Measurements from ENCODE around the gene LMO7.
A peak's percentile ranks its signal among the peaks of the same experiment; 100 is the strongest.

Gene LMO7

DNA sequence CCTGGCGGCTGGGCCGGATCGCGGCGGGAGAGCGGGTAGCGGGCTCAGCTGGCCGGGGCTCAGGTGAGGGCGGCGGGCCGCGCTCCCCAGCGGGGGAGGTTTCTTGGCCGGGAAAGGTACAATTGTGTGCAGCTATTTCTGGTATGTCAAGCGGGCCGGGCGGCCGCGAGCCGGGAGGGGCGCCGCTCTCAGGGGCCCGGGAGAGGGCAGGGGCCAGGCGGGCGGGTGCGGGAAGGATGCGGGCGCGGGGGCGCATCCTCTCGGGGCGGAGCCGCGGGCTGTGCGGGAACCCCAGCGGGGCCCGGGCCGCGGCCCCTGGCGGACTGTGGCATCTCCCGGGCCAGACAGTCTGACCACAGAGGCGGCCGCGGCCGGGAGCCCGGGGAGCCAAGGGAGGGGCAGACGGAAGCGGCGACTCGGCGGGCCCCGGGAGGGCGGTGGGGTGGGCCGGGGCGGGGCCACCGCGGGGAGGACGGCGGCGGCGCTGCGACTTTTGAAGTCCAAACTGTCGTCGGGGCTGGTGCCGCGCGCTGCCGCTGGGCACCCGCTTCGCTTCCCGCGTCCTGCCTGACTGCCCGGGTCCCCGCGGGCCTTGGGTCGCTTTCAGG is at the start of gene LMO7:
Gene LMO7, plus strand, starts transcription at position 503 of the 608 bp plus-strand sequence. CDS start 328 bp downstream, outside the sequence.
- no peak for FAIRE-seq

DNA sequence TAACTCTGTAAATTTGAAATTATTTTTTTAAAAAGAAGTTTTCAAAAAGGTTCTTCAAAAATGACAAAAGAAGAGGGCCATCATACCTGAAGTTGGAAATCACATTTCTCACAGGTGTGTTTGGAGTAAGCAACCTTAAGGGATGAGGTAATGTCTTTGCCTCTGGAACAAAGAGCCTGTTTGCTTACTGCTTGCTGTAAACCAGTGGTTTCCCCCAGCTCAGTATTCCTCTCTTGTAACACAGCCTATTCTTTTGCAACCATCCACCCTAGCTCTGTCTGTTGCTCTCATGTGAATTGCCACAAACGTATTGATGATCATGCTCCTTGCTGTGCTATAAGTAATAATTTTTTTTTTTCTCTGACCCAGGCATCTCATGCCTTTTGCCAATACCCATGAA is 48.5 kb upstream of the LMO7 start:
- FAIRE-seq: no peak

DNA sequence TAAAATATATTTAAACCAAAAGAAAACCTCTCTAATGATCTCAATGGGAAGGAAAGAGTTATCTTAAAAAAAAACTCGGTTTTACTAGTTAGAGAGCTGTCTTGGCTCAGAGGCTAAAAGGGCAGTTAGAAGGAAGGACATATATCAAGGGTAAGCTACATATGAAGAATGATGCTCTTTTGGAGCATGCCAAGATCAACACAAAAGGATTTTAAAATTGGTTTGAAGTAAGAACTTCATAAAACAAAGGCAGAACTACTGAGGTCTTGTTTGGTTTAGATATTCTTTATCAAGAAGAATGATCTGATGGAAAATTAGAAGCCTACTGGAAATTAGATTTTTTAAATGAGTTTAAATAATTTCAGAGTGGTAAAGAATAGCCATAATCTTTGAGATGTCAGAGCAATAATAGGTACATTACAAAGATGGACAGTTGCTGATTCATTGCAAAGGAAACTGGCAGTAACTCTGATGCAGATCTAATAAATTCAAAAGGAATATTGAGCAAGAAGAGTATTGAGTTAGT is 39.4 kb upstream of the LMO7 start:
- no peak for FAIRE-seq

DNA sequence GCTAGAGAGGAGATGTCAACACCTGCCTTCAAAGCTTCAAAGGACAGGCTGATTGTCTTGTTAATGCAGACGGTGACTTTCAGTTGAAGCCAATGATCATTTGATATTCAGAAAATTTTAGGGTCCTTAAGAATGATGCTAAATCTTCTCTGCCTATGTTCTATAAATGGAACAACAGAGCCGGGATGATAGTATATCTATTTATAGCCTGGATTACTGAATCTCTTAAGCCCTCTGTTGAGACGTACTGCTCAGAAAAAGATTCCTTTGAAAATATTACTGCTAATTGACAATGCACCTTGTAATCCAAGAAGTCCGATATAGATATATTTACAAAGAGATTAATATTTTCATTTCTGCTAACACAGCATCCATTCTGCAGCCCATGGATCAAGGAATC is 35.8 kb upstream of the LMO7 start:
- FAIRE-seq: no peak

DNA sequence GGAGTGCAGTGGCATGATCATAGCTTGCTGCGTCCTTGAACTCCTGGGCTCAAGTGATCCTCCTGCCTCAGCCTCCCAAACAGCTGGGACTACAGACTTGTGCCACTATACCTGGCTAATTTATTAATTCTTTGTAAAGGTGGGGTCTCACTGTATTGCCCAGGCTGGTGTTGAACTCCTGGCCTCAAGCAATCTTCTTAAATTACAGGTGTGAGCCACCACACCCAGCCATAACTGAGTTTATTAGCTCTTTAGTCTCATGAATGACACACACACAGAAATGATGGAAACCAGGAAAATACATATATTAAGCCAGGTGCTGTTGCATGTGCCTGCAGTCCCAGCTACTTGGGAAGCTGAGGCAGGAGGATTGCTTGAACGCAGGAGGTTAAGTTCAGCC is 33.1 kb upstream of the LMO7 start:
- no peak for FAIRE-seq

DNA sequence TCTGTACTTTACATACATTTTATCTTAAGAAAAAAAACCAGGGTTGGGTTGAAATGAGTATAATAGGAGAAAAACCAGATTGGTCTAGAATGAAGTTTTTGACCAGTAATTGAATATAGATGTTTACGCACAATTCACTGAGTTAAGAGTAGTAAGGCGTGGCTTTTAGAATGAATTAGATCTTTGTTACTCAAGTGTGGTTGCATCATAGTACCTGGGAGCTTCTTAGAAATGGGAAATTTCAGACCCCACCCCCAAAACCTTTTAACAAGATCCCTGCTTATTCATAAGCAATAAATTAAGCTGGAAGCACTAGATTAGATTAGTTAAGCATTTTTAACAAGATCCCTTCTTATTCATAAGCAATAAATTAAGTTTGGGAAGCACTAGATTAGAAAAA is 28.7 kb upstream of the LMO7 start:
- no peak for FAIRE-seq

DNA sequence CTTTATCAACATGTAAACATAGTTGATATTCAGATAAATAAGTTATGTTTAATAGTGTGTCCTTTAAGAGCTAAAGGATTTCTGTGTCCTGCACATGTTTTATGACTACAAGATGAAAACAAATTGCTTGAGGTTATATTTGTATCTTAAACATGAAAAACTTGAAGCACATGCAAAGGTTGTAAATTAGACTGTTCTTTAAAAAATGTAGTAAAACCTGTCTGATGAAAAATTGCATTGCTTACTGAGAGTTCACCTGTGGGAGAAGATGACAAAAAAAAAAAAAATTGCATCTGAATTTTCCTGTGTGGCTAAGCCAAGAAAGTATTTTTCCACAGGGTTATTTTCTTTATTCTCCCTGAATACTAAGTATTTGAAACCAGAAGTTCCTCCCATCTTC is 25.7 kb upstream of the LMO7 start:
- no peak for FAIRE-seq

DNA sequence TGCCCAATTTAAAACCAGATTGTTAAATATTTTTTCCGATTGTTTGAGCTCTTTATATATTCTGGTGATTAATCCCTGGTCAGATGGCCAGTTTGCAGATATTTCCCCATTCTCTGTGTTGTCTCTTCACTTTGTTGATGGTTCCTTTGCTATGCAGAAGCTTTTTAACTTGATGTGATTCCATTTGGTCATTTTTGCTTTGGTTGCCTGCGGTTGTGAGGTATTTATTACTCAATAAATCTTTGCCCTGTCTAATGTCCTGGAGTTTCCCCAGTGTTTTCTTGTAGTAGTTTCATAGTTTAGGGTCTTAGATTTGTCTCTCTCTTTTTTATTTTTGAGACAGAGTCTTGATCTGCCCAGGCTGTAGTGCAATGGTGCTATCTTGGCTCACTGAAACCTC is 23.8 kb upstream of the LMO7 start:
- FAIRE-seq: no peak

DNA sequence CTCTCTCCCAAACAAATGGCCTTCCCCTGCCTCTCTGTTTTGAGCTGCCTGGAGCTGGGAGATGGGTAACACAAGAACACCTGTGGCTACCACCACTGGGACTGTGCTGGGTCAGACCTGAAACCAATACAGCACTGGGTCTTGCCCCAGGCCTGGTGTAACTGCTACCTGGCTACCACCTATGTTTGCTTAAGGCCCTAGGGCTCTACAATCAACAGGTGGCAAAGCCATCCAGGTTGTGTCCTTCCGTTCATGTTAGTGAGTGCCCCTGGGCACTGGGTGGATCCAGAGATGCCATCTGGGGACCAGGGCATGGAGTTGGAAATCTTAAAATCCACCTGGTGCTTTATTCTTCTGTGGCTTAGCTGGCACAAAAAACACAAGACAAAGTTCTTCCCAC is 18.9 kb upstream of the LMO7 start:
- no peak for FAIRE-seq

DNA sequence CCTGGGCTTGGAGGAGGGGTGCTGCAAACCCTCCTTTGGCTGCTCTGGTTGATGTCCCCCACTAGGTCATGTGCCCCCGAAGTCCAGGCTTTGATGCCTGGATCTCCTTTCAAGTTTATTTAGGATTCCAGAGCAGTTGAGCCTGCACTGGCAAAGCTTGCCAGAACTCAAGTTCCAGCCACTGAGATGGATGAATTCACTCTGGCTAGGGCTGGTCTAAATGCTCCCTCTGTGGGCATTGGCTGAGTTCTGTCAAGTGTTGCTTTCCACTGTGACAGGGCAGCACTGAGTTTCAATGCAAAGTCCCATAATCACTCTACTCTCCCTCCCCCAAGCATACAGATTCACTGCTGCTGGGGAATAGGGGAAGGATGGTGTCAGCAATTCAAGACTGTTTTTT is 17.8 kb upstream of the LMO7 start:
- no peak for FAIRE-seq

DNA sequence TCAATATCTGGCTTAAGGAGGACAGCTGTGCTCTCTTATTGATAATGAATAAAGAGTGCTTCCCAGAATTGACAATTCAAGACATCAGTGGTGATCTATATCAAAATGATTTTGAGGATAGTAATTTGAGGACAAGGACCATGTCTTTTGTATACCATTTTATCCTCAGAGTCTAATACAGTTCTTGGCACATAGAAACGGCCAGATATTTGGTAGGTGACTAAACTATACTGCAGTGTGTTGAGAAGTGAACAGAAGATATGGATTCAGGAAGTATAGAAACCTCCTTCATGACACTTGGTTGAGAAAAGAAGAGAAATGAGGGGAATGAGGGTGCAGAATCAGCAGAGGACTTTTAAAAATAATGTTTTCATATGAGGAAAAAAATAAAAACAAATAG is 16.1 kb upstream of the LMO7 start:
- FAIRE-seq: no peak

DNA sequence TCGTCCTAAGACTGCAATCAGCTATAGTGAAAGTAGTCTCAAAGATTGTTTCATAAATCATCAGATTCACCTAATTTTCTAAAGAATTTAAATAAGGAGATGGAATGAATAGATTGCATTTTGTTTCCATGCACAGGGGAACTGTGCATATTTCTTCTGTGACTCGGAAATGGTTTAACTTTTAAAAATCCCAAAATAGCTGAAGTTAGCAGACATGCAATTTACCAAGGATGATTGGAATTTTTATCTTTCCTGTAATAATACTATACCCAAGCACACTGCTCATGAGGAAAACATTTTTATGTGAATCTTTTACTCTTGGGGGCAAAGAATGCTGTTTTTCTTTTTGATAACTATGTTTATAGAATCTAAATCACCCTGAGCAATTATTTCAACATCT is 15.0 kb upstream of the LMO7 start:
- peak; percentile 37 for FAIRE-seq

DNA sequence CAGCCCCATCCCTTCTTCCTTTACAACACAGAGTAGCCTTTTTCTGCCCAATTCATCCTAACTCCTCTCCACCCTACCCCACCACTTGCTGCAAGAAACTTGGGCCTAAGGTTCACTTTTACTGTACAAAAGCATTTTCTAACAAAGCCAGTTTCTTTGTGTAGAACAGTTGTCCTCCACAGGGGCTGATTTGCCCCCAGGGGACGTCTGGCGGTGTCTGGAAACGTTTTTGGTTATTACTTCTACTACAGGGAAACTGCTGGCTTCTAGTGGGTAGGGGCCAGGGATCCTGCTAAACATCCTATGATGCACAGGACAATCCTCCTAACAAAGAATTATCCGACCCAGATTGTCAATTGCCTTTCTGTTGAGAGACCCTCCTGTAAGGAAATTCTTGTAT is 7.3 kb upstream of the LMO7 start:
- no peak for FAIRE-seq

DNA sequence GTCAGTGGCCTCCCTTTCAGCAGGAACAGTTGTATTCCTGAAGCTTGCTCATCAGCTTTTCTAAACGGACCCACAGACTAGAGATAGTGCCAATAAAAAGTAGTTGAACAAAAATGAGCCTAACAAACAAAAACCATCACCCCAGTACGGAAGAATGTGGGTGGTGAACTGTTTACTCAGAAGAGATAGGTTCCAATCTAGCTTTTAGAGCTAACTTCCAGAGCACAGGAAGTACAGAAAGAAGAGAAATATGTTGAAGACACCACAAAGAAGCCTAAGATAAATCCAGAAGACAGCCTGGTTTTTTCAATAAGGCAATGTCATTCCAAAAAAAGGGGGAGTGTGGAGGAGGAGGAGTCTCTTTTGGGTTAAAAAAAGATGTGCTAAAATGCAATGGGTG is 2.8 kb upstream of the LMO7 start:
- FAIRE-seq: no peak

DNA sequence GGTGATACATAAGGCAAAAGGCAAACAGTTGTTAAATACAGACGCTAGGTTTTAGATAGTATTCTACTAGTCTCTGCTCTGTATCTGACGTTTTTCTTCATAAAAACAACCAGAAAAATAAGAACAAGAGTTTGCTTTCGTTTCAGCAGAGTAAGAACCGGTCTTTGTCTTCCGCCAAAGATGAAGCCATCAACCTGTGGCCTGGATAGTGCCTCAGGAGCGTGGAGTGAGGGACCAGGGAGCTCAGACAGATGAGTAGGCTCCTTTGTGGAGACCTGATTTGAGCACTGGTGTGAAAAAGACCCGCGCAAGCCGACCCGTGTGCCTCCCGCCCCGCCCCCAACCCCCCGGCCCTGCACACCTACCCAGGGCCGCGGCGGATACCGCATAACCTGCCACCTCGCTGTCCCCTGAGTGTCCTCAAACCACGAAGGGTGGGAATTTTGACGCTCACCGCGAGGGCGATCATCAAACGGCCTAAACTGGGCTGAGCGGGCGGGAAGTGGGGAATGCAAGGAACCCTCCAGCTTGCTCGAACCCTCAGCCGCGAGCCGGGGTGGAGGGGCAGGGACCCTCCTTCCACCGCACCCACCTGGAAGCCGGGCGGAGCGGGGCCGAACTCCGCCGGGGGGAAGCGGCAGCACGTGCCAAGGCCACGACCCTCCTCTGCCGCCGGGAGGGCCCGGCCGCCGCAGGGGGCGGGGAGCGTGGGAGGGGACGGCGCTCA is 866 bp upstream of the LMO7 start:
- no peak for FAIRE-seq

DNA sequence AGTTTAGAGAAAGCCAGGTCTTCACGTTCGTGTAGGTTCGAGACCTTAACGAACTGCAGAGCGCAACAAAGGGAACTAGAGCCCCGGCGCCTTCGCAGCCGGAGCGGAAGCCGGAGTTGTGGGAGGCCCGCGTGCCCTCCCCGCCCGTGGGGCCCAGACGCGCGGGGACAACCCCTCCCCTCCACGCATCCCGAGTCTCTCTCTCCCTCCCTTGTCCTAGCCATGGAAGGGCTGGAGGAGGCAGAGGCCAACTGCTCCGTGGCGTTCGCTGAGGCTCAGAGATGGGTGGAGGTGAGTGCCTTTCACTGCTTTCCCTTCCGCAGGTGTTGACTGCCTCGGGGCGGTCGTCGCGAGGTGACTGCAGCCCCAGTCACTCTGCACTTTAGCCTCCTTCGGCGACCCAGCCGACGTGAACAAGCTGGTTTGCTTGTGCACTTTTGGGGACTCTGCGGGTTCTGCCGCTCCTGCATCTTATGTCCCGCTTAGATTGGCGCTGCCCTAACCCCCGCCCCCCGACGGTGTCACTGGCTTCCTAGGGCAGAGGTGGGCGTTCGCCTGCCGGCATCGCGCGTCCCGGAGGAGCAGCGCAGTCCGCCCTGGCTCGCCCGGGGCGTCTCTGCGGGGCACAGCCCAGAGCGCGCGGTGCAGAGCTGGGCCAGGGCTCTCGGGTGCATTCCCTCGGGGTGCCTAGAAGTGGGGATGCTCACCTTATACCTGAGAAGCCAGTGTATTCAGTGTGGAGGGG is 478 bp downstream of the LMO7 start:
- FAIRE-seq: no peak

DNA sequence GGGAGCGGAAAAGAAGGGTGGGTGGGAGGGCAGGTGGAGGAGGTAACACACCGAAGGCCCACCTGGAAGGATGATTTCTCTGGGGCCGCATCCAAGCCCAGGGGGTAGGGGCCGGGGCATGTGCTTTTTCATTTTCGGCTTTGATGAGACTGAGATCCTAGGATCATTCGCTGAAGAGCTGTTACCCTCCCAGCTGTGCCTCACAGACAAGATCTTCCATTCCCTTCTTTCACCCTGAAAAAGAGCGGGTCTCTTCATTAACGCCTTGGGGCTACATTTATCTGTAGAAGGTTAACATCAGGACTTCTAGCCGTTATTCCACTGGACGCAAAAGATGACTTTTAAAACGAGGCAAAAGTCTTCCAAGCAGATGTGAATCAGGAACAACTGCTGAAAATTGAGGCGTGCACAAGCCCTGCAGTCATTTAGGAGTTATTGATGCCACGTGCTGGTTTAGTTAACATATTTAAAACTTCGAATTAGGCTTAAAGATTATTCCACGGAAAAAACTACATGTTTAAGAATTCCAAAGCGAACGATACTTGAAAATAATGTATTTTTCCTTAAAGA is 1.1 kb downstream of the LMO7 start:
- FAIRE-seq: no peak

DNA sequence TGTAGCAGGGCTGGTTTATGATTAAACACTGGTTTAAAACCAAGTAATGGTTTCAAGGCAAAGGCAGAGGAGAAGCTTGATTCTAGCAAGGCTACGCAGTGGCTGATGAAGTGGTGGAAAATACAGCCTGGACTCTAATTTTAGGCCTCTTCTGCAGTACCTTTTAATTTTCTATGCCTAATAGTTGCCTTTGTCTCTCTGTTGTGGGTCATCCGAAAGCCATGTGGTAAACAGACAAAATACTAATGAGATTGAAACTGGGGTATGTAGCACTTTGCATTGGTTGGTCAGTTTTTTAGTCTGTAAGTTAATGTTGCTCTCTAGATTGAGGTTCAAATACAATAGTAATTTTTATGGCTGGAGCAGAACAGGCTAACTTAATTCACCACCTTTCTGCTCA is 3.3 kb downstream of the LMO7 start:
- FAIRE-seq: no peak

DNA sequence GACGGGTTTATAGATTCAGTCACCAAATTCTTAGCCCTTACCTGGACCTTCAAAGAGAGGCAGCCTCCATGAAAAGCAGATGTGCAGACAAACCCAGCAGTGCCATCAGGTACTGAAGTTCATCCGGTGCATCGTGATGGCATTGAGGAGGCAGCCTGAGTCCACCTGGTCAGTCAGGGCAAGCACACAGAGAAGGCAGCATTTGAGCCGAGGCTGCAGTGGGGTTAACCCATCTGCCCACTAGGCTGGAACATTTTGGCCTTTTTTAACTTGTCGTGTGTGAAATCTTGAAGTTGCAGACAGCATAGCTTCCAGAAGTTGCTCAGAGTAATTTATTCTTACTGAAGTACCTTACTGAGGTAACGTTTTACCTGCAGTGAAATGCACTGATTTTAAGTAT is 4.9 kb downstream of the LMO7 start:
- FAIRE-seq: no peak

DNA sequence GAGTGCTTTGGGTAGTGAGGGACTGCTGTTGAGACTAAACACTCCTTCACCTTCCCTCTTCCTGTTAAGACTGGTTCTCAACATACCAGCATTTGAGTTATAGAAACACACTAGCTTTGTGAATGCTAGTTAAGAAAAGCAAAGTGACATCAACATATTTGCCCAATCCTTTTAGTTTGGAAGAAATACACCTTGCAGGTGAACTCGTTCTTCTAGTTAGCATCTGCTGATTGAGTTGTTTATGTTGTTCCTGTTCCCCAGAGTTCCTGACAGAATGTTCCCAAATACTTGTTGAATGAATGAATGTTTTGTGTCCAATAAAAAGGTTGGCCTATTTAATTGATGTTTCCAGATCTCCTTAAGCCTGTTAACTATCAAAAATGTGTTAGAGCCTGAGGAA is 7.1 kb downstream of the LMO7 start:
- FAIRE-seq: no peak

DNA sequence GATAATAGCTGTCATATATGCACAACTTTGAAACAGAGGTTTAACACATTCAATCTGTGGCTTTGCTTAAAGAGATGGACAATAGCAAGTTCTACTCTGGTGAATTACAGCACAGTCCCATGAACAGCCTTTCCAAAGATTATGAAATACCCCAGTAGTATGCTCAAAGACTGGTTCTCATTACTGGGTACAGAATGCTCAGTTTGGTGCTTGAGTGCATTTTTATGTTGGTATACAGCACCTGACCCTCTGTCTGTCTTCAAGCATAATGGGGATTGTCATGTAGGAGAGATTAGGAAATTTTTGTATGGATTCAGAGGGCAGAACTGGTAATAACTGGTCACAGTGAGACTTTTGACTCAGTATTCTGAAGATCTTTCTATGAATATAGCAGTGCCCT is 7.6 kb downstream of the LMO7 start:
- no peak for FAIRE-seq

DNA sequence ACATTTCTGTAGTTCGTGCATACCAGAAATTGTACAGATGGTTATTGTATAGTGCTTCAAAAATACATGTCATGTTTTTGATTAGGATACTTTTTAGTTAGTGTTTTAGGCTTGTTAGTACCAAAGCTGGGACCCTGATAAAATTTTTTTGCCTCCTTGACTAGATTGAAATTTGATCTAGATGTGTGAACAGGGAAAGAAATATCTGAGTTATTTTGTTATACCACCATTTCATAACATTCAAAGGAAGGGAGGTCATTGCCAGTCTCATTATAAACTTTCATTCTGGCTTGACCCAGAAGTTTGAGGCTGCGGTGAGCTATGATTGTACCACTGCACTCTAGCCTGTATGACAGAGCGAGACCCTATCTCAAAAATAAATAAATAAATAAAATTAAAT is 9.0 kb downstream of the LMO7 start:
- no peak for FAIRE-seq

DNA sequence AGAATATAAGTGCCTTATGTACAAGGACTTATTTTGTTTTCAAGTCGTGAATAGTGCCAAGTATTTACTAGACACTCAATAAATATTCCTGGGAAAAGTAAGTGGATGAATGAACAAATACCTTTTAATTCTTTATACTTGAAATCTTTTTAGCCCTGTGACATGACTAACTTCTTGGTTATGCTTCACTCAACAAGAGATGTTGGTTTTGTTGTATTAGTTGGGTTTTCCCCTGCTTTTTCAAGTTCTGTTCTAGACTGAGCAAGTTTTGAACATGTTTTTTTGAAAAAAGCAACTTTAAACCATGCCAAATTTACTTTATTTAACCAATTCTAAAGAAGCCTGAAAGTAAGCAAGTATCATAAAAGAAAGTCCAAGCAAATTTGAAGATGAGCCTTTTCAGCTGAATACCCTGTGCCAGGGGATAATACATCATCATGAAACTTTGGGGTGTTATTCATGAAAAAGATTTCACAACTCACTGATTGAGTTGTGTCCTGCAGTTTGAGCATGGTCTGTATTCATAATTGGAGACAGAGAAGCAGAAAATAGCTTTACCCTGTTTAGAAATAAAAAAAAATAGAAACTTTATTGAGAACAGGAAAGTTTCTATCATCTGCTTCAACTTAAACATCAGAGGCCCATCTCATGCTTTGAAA is 11.1 kb downstream of the LMO7 start:
- FAIRE-seq: no peak
